Purkinje cell (primary cell): Measurements from ENCODE around the gene EIF4EBP3. TPM values are rescaled to one million over a fixed set of nuclear protein-coding genes. Genes with fewer than 3 reads are reported as not detected.

Experiments used
- polyA plus RNA-seq: library from polyadenylated mRNA; unstranded; fragments of >200 nt; fragmentation: Nextera tagmentation; gene quantifications from 2 replicates; pipeline ENCODE4 v1.2.1, GENCODE V29; 2014

Gene EIF4EBP3
- polyA plus RNA-seq = 5.5 and 7.7 TPM in 2 replicates

DNA sequence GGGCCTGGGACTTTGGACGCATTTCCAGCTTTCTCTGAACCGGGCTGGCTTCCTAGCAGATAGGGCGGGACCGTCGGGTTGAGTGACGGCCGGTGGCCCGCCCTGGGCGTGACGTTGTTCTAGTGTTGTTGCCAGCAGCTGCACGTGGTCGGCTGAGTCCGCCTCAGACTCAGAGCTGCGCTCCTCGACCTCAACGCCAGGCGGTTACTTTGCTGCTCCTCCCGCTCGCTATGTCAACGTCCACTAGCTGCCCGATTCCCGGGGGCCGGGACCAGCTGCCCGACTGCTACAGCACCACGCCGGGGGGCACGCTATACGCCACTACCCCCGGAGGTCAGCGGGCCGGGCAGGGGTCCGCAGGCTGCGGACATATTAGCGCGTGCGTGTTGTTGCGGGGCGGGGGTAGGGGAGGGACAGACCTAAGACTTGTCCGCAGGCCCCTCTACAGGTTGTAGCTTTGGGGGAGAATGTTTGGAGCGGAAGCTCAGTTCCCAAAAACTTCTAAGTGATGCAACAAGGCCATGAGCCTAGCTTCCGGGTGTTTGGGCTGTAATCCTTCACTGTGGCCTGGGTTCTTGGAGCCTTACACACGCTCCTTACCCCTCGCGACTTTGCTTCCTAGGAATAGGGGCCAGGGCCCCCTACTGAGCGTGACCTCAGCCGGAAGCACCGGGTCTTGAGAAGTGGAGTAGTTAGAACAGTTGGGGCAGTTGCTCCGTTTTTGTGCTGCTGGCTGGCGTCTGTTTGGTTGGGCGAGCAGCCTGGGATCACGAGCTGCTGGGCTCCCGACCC lies at the start of gene EIF4EBP3:
Gene EIF4EBP3, plus strand, starts transcription at position 155 of the 792 bp plus-strand sequence. Its CDS starts 76 bp downstream, at position 231.

DNA sequence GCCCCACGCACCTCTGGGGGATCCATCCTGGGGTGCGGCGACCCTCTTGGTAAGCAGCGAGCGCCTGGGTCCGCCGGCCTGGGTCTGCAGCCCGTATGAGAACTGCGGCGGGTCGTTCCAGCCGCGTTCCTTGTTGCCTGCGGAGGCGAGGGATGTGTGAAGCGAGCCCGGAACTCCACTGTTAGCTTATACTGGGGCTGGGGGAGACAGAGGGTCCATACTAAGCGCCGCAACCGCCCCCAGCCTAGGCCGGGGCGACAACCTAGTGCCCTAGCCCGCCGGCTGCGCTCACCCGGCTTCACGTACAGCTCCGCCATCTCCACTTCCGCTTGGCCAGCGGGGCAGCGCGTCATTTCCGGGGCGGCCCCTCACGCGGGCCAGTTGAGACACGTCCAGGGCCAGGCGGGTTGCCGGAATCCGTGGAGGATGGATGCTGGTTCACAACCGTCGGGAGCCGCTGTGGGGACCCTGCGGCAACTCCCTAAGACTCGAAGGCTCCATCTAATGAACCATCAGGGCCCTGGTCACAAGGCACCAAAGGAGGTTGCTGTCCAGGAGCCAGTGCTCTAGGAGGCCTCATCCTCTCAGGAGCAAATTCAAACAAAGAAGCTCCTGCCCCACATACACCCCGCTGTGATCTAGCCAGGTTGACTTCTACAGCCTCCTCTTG lies 9.8 kb downstream of the EIF4EBP3 start, which contains the start of gene SRA1:
Gene SRA1, minus strand, starts transcription at position 338 of the 670 bp plus-strand sequence. Its CDS starts 21 bp downstream, at position 317.

DNA sequence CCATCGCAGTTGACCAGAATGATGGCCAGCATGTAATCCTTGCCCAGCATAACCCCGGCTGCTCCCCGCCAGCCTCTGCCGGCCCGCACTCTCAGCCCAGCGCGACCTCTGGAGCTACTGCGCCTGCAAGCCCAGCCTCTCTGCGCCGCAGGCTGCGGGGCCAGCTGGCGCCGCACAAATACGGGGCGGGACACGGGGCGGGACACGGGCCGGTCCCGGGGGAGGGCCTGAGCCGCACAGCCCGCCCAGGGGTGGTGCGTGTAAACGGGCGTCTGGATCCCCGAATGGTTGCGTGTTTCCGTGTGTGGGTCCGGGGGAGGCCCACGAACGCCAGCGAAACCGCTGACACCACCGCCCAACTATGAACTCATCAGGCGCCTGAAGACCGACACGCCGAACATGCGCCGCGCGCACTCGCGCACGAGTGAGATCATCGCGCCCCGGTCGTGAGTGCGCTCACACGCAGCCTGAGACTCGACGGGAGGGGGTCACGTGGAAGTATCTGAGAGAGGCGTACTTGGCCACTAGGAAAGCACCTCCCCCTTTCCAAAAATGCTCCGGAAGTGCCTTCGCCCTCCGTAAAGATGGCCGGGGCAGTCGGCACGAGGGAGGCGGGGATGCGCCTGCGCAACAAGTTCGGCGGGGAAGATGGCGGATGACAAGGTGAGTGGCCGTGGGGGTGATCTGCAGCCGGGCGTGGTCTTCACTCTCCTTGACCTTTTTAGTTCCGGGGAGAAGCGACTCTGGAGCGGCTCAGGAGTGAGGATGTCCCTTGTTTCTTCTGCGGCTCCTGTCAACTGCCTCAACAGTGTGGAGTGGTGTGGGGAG lies 16.9 kb downstream of the EIF4EBP3 start, which contains the start of the genes APBB3 and SLC35A4:
Gene APBB3, minus strand, starts transcription at position 403 of the 828 bp plus-strand sequence. Its CDS starts 353 bp downstream, at position 50.
Gene SLC35A4, plus strand, starts transcription at position 633 of the 828 bp plus-strand sequence. CDS start 2,342 bp downstream, outside the sequence.

Other genes with a start within 250 kb of the EIF4EBP3 start
- gene PFDN1, start 244.6 kb upstream of the EIF4EBP3 start, polyA plus RNA-seq = 168 and 172 TPM in 2 replicates
- 4.3 and 4.9 TPM in 2 replicates for gene HBEGF, start 201.1 kb upstream of the EIF4EBP3 start, polyA plus RNA-seq
- gene SLC4A9, start 187.5 kb upstream of the EIF4EBP3 start, polyA plus RNA-seq = 0.11 TPM in 1 of 2 replicates, not detected in the other
- gene ANKHD1, start 145.8 kb upstream of the EIF4EBP3 start, polyA plus RNA-seq = 42.8 TPM in 2 replicates
- gene SRA1, start 9.8 kb downstream of the EIF4EBP3 start, polyA plus RNA-seq = 50.0 and 58.4 TPM in 2 replicates
- gene APBB3, start 16.9 kb downstream of the EIF4EBP3 start, polyA plus RNA-seq = 15.8 and 19.0 TPM in 2 replicates
- 8.9 and 9.9 TPM in 2 replicates for gene SLC35A4, start 17.2 kb downstream of the EIF4EBP3 start, polyA plus RNA-seq
- 3.2 and 5.5 TPM in 2 replicates for gene CD14, start 85.5 kb downstream of the EIF4EBP3 start, polyA plus RNA-seq
- gene TMCO6, start 91.8 kb downstream of the EIF4EBP3 start, polyA plus RNA-seq = 0.35 TPM in 1 of 2 replicates, not detected in the other
- gene NDUFA2, start 100.0 kb downstream of the EIF4EBP3 start, polyA plus RNA-seq = 580 and 589 TPM in 2 replicates
- 95.1 and 132 TPM in 2 replicates for gene IK, start 100.2 kb downstream of the EIF4EBP3 start, polyA plus RNA-seq
- gene WDR55, start 117.2 kb downstream of the EIF4EBP3 start, polyA plus RNA-seq = 5.1 and 5.7 TPM in 2 replicates
- not detected in 2 replicates for gene DND1, start 125.9 kb downstream of the EIF4EBP3 start, polyA plus RNA-seq
- gene HARS1, start 143.7 kb downstream of the EIF4EBP3 start, polyA plus RNA-seq = 68.3 and 76.9 TPM in 2 replicates
- 9.2 and 12.1 TPM in 2 replicates for gene HARS2, start 143.8 kb downstream of the EIF4EBP3 start, polyA plus RNA-seq
- 44.8 and 45.9 TPM in 2 replicates for gene ZMAT2, start 152.8 kb downstream of the EIF4EBP3 start, polyA plus RNA-seq
- gene PCDHA1, start 238.5 kb downstream of the EIF4EBP3 start, polyA plus RNA-seq = 5.3 and 10.1 TPM in 2 replicates
- not detected in 2 replicates for gene PCDHA2, start 247.2 kb downstream of the EIF4EBP3 start, polyA plus RNA-seq